ENCODE measurements around the gene NR1H4.

NR1H4 gene

DNA sequence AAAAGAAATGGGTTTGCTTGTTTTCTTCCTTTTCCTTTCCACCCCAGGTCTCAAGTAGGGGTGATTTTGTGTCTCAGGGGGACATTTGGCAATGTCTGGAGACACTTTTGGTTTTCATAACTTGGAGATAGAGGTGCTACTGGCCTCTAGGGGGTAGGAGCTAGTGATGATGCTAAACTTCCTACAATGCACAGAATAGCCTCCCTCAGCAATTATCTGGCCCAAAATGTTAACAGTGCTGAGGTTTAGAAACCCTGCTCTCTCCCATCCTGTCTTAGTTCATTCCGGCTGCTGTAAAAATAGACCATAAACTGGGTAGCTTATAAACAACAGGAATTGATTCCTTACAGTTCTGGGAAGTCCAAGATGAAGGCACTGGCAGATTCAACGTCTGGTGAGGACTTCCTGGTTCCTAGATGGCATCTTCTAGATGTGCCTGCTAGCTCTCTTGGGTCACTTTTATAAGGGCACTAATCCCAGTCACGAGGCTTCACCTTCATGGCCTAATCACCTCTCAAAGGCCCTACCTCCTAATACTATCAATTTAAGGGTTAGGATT, 92.4 kb downstream of the NR1H4 start:
- no peak for DNase-seq (ENCODE audit: low read depth, low spot score)
- no peak overlapping the region for H3K4me3 ChIP-seq (ENCODE audit: insufficient read length, low read depth)

DNA sequence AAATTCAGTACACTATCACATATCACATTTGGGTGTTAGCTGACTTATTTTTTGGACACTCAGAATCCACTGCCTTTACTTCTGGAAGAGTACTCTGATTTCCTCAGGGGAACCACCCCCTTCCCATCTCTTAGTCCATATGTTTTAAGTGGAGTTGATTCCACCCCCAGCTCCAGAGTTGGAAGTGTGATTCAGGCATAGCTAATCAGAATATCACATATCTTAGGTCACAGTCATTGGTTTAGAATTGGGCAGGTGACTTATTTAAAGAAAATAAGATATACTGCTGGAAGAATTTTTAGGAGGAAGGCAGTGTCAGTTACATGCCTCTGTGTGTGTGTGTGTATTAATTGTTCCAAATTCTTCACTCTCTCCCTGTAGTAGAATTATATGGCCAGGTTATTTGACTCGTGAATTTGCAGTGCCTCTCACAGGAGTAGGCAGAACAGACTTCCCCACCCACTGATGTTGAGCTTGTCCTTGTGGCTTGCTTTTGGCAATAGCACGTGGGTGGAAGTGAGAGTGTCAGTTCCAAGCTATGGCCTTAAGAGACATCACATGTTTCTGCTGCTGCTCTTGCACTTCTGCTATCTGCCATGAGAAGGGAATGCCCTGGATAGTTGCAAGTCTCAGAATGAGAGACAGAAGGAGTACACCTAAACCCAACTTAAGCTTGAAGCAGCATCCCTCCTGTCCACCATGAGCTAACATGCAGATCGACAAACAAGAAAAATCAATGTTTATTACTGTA, 93.4 kb downstream of the NR1H4 start:
- Histone ChIP-seq H3K4me1 (ENCODE audit: insufficient read depth, insufficient read length) (no peaks in the 10 kb centered on the region), H3K4me3 (ENCODE audit: insufficient read length, low read depth) (no peak overlapping the region), H3K9ac (ENCODE audit: insufficient read length, low read depth) (no peak overlapping the region), H3K36me3 (ENCODE audit: insufficient read depth, insufficient read length, low read length) (no peaks in the 10 kb centered on the region), H3K27me3 (ENCODE audit: insufficient read depth, insufficient read length) (peaks cover 13% of the 10 kb centered on the region), H3K9me3 (ENCODE audit: insufficient read depth, low read length) (no peaks in the 10 kb centered on the region)
- DNase-seq (ENCODE audit: low read depth, low spot score), result no peak
- TF ChIP-seq ZNF274 (IDR thresholded peaks at IDR 0.05; ENCODE audit: low read depth, low read length) (no peak), SUZ12 (IDR thresholded peaks at IDR 0.05; ENCODE audit: extremely low read depth, insufficient read depth, insufficient read length) (no peak), YY1 (IDR thresholded peaks at IDR 0.05; ENCODE audit: insufficient read depth, insufficient read length) (no peak)

More for the DNA sequence above, 92.4 kb downstream of the NR1H4 start:
- Histone ChIP-seq H3K36me3 (ENCODE audit: insufficient read depth, insufficient read length, low read length) (no peaks in the 10 kb centered on the region), H3K9ac (ENCODE audit: insufficient read length, low read depth) (no peak overlapping the region), H3K27me3 (ENCODE audit: insufficient read depth, insufficient read length) (peaks cover 3% of the 10 kb centered on the region), H3K9me3 (ENCODE audit: insufficient read depth, low read length) (no peaks in the 10 kb centered on the region), H3K4me1 (ENCODE audit: insufficient read depth, insufficient read length) (no peaks in the 10 kb centered on the region)
- TF ChIP-seq SUZ12 (IDR thresholded peaks at IDR 0.05; ENCODE audit: extremely low read depth, insufficient read depth, insufficient read length) (no peak), YY1 (IDR thresholded peaks at IDR 0.05; ENCODE audit: insufficient read depth, insufficient read length) (no peak), ZNF274 (IDR thresholded peaks at IDR 0.05; ENCODE audit: low read depth, low read length) (no peak)

DNA sequence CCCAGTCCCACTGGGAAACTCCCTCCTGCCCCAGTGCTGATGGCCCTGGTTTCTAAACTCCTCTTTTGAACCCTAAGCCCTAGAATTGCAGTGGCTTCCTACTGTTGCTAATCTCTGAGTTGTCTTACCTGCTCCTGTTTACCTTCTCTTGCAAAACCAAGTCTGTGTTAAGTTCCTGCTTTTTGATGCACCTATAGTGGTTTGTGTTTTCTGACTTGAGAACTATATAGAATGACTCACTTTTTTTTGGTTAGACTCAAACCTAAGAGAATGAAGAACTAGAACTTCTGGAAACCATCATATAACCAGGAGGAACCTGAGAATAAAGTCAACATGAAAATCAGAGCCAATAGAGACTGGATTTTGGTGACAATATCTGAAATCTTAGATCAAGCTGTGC, 94.3 kb downstream of the NR1H4 start:
- H3K36me3 ChIP-seq (ENCODE audit: insufficient read depth, insufficient read length, low read length), result no peaks in the 10 kb centered on the region
- H3K4me1 ChIP-seq (ENCODE audit: insufficient read depth, insufficient read length), result no peaks in the 10 kb centered on the region
- TF ChIP-seq ZNF274 (IDR thresholded peaks at IDR 0.05; ENCODE audit: low read depth, low read length), result no peak
- TF ChIP-seq YY1 (IDR thresholded peaks at IDR 0.05; ENCODE audit: insufficient read depth, insufficient read length), result no peak
- no peak for TF ChIP-seq SUZ12 (IDR thresholded peaks at IDR 0.05; ENCODE audit: extremely low read depth, insufficient read depth, insufficient read length)
- no peaks in the 10 kb centered on the region for H3K9me3 ChIP-seq (ENCODE audit: insufficient read depth, low read length)
- peaks cover 19% of the 10 kb centered on the region for H3K27me3 ChIP-seq (ENCODE audit: insufficient read depth, insufficient read length)
- no peak for DNase-seq (ENCODE audit: low read depth, low spot score)
- no peak overlapping the region for H3K9ac ChIP-seq (ENCODE audit: insufficient read length, low read depth)
- no peak overlapping the region for H3K4me3 ChIP-seq (ENCODE audit: insufficient read length, low read depth)

DNA sequence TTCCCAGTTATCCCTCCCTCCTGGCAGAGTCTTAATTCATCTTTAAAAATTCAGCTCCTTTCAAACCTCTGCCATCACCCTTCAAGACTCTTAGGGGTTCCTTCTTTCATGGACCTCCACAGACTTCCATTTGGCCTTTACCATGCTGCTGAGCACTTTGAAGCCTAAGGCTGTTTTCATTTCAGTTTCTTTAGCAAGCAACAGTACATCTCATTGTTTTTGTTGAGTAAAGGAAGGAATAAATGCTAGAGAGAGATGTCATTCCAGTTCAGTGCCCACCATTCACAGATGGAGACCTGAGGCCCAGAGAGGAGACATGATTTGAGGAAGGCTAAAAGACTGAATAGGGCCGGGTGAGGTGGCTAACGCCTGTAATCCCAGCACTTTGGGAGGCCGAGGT, 98.5 kb downstream of the NR1H4 start:
- DNase-seq (ENCODE audit: low read depth, low spot score), result no peak
- Histone ChIP-seq H3K27me3 (ENCODE audit: insufficient read depth, insufficient read length) (peaks cover 24% of the 10 kb centered on the region), H3K4me3 (ENCODE audit: insufficient read length, low read depth) (no peak overlapping the region), H3K9me3 (ENCODE audit: insufficient read depth, low read length) (no peaks in the 10 kb centered on the region), H3K4me1 (ENCODE audit: insufficient read depth, insufficient read length) (no peaks in the 10 kb centered on the region), H3K36me3 (ENCODE audit: insufficient read depth, insufficient read length, low read length) (no peaks in the 10 kb centered on the region), H3K9ac (ENCODE audit: insufficient read length, low read depth) (no peak overlapping the region)
- TF ChIP-seq YY1 (IDR thresholded peaks at IDR 0.05; ENCODE audit: insufficient read depth, insufficient read length), result no peak
- no peak for TF ChIP-seq SUZ12 (IDR thresholded peaks at IDR 0.05; ENCODE audit: extremely low read depth, insufficient read depth, insufficient read length)
- no peak for TF ChIP-seq ZNF274 (IDR thresholded peaks at IDR 0.05; ENCODE audit: low read depth, low read length)

DNA sequence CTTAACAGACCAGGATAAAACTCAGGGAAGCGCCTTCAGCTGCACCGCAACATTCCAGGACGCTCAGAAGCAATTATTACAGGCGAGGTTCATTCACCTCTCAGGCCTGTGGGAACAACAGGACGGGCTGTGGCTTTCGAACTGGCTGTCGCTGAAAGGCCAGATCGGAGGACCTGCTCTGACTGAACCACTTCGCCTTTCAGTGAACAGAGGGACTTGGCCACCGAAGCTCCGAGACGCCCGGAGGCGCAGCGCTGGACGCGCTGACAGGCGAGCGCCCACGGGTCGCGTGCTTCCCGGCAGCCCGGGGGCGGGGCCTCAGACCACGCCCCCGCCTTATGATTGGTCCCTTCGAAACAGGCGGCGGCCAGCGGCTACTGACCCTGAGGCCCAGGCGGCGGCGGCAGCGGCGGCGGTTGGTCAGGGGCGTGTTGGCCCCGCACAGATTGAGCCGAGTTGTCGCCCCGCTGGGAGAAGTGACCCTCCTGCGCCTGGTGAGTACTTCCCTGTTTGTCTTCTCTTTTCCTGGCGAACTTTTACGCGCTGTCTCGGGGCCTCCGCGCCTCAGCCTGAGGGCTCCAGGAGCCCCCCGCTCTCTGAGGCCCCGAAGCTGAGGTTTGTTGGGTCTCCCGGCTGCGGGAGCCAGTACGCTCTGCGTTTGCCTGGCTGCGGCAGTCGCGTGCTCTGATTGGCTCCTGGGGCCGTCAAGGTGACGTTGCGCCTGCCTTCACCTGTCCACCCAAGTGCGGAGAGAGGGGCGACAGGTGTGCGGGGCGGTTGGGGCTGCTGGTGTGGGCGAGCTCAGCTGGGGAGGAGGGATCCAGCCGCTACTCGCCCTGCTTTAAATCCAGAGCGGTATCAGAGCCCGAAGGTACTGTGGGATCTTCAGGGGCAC, 99.9 kb downstream of the NR1H4 start, which contains the start of gene GAS2L3:
Gene GAS2L3 (plus strand): TSS at position 393 of the 895 bp plus-strand sequence. CDS start 21,221 bp downstream, outside the sequence.
- TF ChIP-seq ZNF274 (IDR thresholded peaks at IDR 0.05; ENCODE audit: low read depth, low read length) (no peak), YY1 (IDR thresholded peaks at IDR 0.05; ENCODE audit: insufficient read depth, insufficient read length) (no peak), SUZ12 (IDR thresholded peaks at IDR 0.05; ENCODE audit: extremely low read depth, insufficient read depth, insufficient read length) (no peak)
- DNase-seq (ENCODE audit: low read depth, low spot score), result peak; percentile 79
- peak within 1 kb of the TSS; percentile 79 for H3K9ac ChIP-seq (ENCODE audit: insufficient read length, low read depth)
- H3K4me3 ChIP-seq (ENCODE audit: insufficient read length, low read depth), result peak within 1 kb of the TSS; percentile 80
- H3K9me3 ChIP-seq (ENCODE audit: insufficient read depth, low read length), result no peaks in the 10 kb centered on the region
- no peaks in the 10 kb centered on the region for H3K36me3 ChIP-seq (ENCODE audit: insufficient read depth, insufficient read length, low read length)
- peaks cover 24% of the 10 kb centered on the region for H3K27me3 ChIP-seq (ENCODE audit: insufficient read depth, insufficient read length)
- H3K4me1 ChIP-seq (ENCODE audit: insufficient read depth, insufficient read length), result no peaks in the 10 kb centered on the region

DNA sequence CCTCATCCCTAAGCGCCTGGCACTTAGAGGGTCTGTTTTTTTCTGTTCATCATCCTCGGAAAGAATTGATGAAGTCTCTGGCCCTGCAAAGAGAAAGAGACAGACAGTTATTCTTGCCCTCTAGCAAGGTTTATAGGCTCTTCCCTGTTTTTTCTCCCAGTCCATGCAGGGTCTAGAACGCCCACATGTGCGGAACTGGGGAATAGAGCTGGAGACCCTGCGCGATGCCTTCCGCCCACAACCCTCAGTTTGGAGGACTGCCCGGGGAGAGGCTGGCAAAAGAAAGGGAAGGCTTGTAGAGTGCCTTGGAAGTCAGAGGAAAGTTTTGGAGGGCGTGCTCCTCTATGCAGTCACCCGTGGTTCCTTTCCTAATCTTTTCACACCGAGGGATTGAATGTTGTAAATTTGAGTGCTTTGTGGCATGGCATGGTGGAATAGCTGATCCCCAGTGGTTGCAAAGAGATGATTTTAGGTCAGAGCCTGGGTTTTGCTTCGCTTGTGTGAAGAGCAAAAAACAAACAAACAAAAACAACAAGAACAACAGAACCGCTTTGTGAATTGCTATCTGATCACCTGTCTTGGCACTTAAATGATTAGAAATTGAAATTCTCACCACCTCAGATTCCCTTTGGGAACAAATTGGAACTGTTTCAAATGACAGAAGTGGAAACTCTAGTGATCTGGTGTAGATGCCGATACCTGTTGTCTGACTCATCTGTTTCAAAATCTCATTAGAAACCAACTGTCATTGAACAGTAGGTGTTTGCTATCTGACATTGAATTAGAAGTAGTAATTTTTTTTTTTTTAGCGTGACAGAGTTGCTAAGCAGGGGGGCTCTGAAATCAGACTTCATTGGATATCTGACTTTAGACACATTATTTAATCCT, 100.8 kb downstream of the NR1H4 start:
- DNase-seq (ENCODE audit: low read depth, low spot score), result no peak
- H3K27me3 ChIP-seq (ENCODE audit: insufficient read depth, insufficient read length), result peaks cover 24% of the 10 kb centered on the region
- no peaks in the 10 kb centered on the region for H3K9me3 ChIP-seq (ENCODE audit: insufficient read depth, low read length)
- TF ChIP-seq YY1 (IDR thresholded peaks at IDR 0.05; ENCODE audit: insufficient read depth, insufficient read length) (no peak), ZNF274 (IDR thresholded peaks at IDR 0.05; ENCODE audit: low read depth, low read length) (no peak), SUZ12 (IDR thresholded peaks at IDR 0.05; ENCODE audit: extremely low read depth, insufficient read depth, insufficient read length) (no peak)
- no peaks in the 10 kb centered on the region for H3K4me1 ChIP-seq (ENCODE audit: insufficient read depth, insufficient read length)
- peak overlapping the region; percentile 80 for H3K4me3 ChIP-seq (ENCODE audit: insufficient read length, low read depth)
- H3K36me3 ChIP-seq (ENCODE audit: insufficient read depth, insufficient read length, low read length), result no peaks in the 10 kb centered on the region
- H3K9ac ChIP-seq (ENCODE audit: insufficient read length, low read depth), result peak overlapping the region; percentile 79
